Neural progenitor cell (in vitro differentiated cells): ENCODE results near the gene KCTD15.

Experiments
- EZH2 ChIP-seq: fragments of 200-600 bp; sonication (generic); IDR thresholded peaks from 2 replicates; pipeline ENCODE4 v1.6.1; 2017; ENCODE audit warnings: antibody characterized with exemption, mild to moderate bottlenecking, moderate library complexity
- EZH2phosphoT487 ChIP-seq: fragments of 200-600 bp; sonication (generic); IDR thresholded peaks from 2 replicates; pipeline ENCODE4 v1.6.1; 2017; ENCODE audit warnings: antibody characterized with exemption
- TF ChIP-seq, protein P1 (sequence below): fragments of 200-600 bp; sonication (generic); IDR thresholded peaks from 2 replicates; pipeline ENCODE4 v1.5.1; 2017; ENCODE audit warnings: antibody characterized with exemption, mild to moderate bottlenecking

GRCh38 chr19:33802801-33803200 is 6.1 kb downstream of the KCTD15 start:
- TF ChIP-seq, protein P1, sequence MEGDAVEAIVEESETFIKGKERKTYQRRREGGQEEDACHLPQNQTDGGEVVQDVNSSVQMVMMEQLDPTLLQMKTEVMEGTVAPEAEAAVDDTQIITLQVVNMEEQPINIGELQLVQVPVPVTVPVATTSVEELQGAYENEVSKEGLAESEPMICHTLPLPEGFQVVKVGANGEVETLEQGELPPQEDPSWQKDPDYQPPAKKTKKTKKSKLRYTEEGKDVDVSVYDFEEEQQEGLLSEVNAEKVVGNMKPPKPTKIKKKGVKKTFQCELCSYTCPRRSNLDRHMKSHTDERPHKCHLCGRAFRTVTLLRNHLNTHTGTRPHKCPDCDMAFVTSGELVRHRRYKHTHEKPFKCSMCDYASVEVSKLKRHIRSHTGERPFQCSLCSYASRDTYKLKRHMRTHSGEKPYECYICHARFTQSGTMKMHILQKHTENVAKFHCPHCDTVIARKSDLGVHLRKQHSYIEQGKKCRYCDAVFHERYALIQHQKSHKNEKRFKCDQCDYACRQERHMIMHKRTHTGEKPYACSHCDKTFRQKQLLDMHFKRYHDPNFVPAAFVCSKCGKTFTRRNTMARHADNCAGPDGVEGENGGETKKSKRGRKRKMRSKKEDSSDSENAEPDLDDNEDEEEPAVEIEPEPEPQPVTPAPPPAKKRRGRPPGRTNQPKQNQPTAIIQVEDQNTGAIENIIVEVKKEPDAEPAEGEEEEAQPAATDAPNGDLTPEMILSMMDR = no peak
- TF ChIP-seq EZH2 (no peak), EZH2phosphoT487 (no peak)
